Measurements from ENCODE around the gene KRT76.

Gene KRT76

GRCh38 chr12:52813203-52813819 lies 36.2 kb upstream of the KRT76 start:
- TF ChIP-seq SIN3A (IDR thresholded peaks at IDR 0.05; ENCODE audit: borderline replicate concordance, insufficient read depth, low read length) (no peak), POLR2AphosphoS5 (IDR thresholded peaks at IDR 0.05; ENCODE audit: low read depth, low read length) (no peak)

- TF ChIP-seq REST (IDR thresholded peaks at IDR 0.05; ENCODE audit: insufficient read depth in 1 of 2, low read depth in 2 of 2, low read length in 2 of 2) (no peak), FOXP2 (optimal IDR thresholded peaks at IDR 0.05; ENCODE audit: borderline replicate concordance, extremely low read depth, extremely low read length, insufficient read depth) (no peak), SIN3A (IDR thresholded peaks at IDR 0.05; ENCODE audit: borderline replicate concordance, insufficient read depth, low read length) (no peak), TAF1 (IDR thresholded peaks at IDR 0.05; ENCODE audit: borderline replicate concordance, insufficient read depth, low read length) (no peak), POLR2AphosphoS5 (IDR thresholded peaks at IDR 0.05; ENCODE audit: low read depth, low read length) (no peak)
These were observed 35.6 kb upstream of the KRT76 start for GRCh38 chr12:52812749-52813148.

- TF ChIP-seq TAF1 (IDR thresholded peaks at IDR 0.05; ENCODE audit: borderline replicate concordance, insufficient read depth, low read length) (no peak), REST (IDR thresholded peaks at IDR 0.05; ENCODE audit: insufficient read depth in 1 of 2, low read depth in 2 of 2, low read length in 2 of 2) (no peak), FOXP2 (optimal IDR thresholded peaks at IDR 0.05; ENCODE audit: borderline replicate concordance, extremely low read depth, extremely low read length, insufficient read depth) (no peak), SIN3A (IDR thresholded peaks at IDR 0.05; ENCODE audit: borderline replicate concordance, insufficient read depth, low read length) (no peak), POLR2AphosphoS5 (IDR thresholded peaks at IDR 0.05; ENCODE audit: low read depth, low read length) (no peak)
These were observed 34.9 kb upstream of the KRT76 start for GRCh38 chr12:52812073-52812400.

- TF ChIP-seq POLR2AphosphoS5 (IDR thresholded peaks at IDR 0.05; ENCODE audit: low read depth, low read length) (no peak), TAF1 (IDR thresholded peaks at IDR 0.05; ENCODE audit: borderline replicate concordance, insufficient read depth, low read length) (no peak), SIN3A (IDR thresholded peaks at IDR 0.05; ENCODE audit: borderline replicate concordance, insufficient read depth, low read length) (no peak), REST (IDR thresholded peaks at IDR 0.05; ENCODE audit: insufficient read depth in 1 of 2, low read depth in 2 of 2, low read length in 2 of 2) (no peak), FOXP2 (optimal IDR thresholded peaks at IDR 0.05; ENCODE audit: borderline replicate concordance, extremely low read depth, extremely low read length, insufficient read depth) (no peak)
These were observed 34.3 kb upstream of the KRT76 start for GRCh38 chr12:52811191-52812072.

- TF ChIP-seq TAF1 (IDR thresholded peaks at IDR 0.05; ENCODE audit: borderline replicate concordance, insufficient read depth, low read length): no peak
- no peak for TF ChIP-seq FOXP2 (optimal IDR thresholded peaks at IDR 0.05; ENCODE audit: borderline replicate concordance, extremely low read depth, extremely low read length, insufficient read depth)
- no peak for TF ChIP-seq REST (IDR thresholded peaks at IDR 0.05; ENCODE audit: insufficient read depth in 1 of 2, low read depth in 2 of 2, low read length in 2 of 2)
- no peak for TF ChIP-seq POLR2AphosphoS5 (IDR thresholded peaks at IDR 0.05; ENCODE audit: low read depth, low read length)
- no peak for TF ChIP-seq SIN3A (IDR thresholded peaks at IDR 0.05; ENCODE audit: borderline replicate concordance, insufficient read depth, low read length)
These were observed 33.4 kb upstream of the KRT76 start for GRCh38 chr12:52810554-52810953.
